Body of pancreas (tissue), 4 donors: ENCODE measurements around the gene HNRNPDL.

Source experiments
- POLR2A ChIP-seq, 3 donors: fragments of 450-650 bp; IDR thresholded peaks; one replicate each; pipeline ENCODE4 v1.6.1; 2016; ENCODE audit warnings: antibody characterized with exemption in 3 of 3, mild to moderate bottlenecking in 2 of 3
- TF ChIP-seq, protein P1 (sequence below), 7 experiments: fragments of 450-650 bp in 4 of 7; fragments of 200-600 bp in 3 of 7; sonication (generic) in 3 of 7; IDR thresholded peaks; one replicate each; pipeline ENCODE4 v1.5.1; 2016 to 2019; ENCODE audit warnings: antibody characterized with exemption in 7 of 7

DNA sequence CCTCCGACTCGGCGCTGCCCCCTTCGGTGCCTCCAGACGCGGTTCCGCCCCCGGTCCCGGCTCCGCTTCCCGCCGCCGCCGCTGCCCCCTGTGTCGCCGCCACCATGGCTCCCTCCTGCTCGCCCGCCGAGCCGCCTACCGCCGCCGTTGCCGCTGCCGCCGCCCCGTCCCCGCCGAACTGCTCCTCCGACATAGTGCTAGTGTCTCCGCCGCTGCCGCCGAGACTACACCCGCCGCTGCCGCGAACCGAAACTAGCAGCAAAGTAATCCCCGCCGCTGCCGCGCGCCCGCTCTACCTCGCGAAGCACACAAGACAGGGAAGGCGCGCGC is 56.8 kb downstream of the HNRNPDL start:
- TF ChIP-seq, protein P1, sequence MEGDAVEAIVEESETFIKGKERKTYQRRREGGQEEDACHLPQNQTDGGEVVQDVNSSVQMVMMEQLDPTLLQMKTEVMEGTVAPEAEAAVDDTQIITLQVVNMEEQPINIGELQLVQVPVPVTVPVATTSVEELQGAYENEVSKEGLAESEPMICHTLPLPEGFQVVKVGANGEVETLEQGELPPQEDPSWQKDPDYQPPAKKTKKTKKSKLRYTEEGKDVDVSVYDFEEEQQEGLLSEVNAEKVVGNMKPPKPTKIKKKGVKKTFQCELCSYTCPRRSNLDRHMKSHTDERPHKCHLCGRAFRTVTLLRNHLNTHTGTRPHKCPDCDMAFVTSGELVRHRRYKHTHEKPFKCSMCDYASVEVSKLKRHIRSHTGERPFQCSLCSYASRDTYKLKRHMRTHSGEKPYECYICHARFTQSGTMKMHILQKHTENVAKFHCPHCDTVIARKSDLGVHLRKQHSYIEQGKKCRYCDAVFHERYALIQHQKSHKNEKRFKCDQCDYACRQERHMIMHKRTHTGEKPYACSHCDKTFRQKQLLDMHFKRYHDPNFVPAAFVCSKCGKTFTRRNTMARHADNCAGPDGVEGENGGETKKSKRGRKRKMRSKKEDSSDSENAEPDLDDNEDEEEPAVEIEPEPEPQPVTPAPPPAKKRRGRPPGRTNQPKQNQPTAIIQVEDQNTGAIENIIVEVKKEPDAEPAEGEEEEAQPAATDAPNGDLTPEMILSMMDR (IDR thresholded peaks at IDR 0.05) = no peak
- no peak for TF ChIP-seq POLR2A (IDR thresholded peaks at IDR 0.05)
